GM23338 (cell line): ENCODE data around the gene CABLES1. TPM values are rescaled to one million over a fixed set of nuclear protein-coding genes. Genes with fewer than 3 reads are reported as not detected.

ENCODE experiments used
- ATAC-seq: fragments of 200-7000 bp; cut with Tn5 transposase; 3 replicates; pipeline ENCODE4 v1.9.1; 2020
- DNase-seq: peaks from one replicate; pipeline ENCODE4 v3.0.0-alpha.2; 2015; ENCODE audit warnings: low spot score
- H2AFZ ChIP-seq: fragments of 200-600 bp; sonication (generic); 2 replicates; pipeline ENCODE4 v1.8.0; 2016; ENCODE audit warnings: antibody characterized with exemption, mild to moderate bottlenecking, moderate library complexity
- H3F3A ChIP-seq: fragments of 200-600 bp; sonication (generic); replicated peaks from 2 replicates; pipeline ENCODE4 v1.8.0; 2017; ENCODE audit warnings: antibody characterized with exemption, mixed run types, low read depth
- H3K27ac ChIP-seq: fragments of 200-600 bp; sonication (generic); 2 replicates; pipeline ENCODE4 v1.6.1; 2016; ENCODE audit warnings: low read depth
- H3K27me3 ChIP-seq: fragments of 200-600 bp; sonication (generic); 2 replicates; pipeline ENCODE4 v1.8.0; 2016; ENCODE audit warnings: mild to moderate bottlenecking, mixed run types, moderate library complexity; ENCODE audit not compliant: insufficient read depth
- H3K36me3 ChIP-seq: fragments of 200-600 bp; sonication (generic); 2 replicates; pipeline ENCODE4 v1.8.0; 2016; ENCODE audit warnings: mild to moderate bottlenecking; ENCODE audit not compliant: insufficient read depth
- H3K4me1 ChIP-seq: fragments of 200-600 bp; sonication (generic); 2 replicates; pipeline ENCODE4 v1.8.0; 2016; ENCODE audit warnings: mild to moderate bottlenecking, moderate library complexity; ENCODE audit not compliant: insufficient read depth
- H3K4me2 ChIP-seq: fragments of 200-600 bp; sonication (generic); 2 replicates; pipeline ENCODE4 v1.7.1; 2017; ENCODE audit warnings: mixed run types
- H3K4me3 ChIP-seq: fragments of 200-600 bp; sonication (generic); 2 replicates; pipeline ENCODE4 v1.6.1; 2016; ENCODE audit warnings: mixed run types
- H3K79me2 ChIP-seq: fragments of 200-600 bp; sonication (generic); replicated peaks from 2 replicates; pipeline ENCODE4 v1.8.0; 2017; ENCODE audit warnings: mild to moderate bottlenecking; ENCODE audit not compliant: insufficient read depth
- H3K9me2 ChIP-seq: fragments of 200-600 bp; sonication (generic); 2 replicates; pipeline ENCODE4 v1.8.0; 2017; ENCODE audit not compliant: insufficient read depth
- H4K20me1 ChIP-seq: fragments of 200-600 bp; sonication (generic); replicated peaks from 2 replicates; pipeline ENCODE4 v1.8.0; 2017; ENCODE audit warnings: mild to moderate bottlenecking; ENCODE audit not compliant: insufficient read depth
- H3K27ac Mint-ChIP-seq: 2 replicates; pipeline ENCODE4 v1.8.0; 2020; ENCODE audit warnings: inconsistent platforms, mild to moderate bottlenecking, moderate library complexity, mixed read lengths
- H3K27me3 Mint-ChIP-seq: 3 replicates; pipeline ENCODE4 v1.8.0; 2022; ENCODE audit warnings: low read depth, mild to moderate bottlenecking, moderate library complexity, mixed read lengths, inconsistent platforms; ENCODE audit not compliant: insufficient read depth, poor library complexity
- H3K36me3 Mint-ChIP-seq: 3 replicates; pipeline ENCODE4 v1.8.0; 2021; ENCODE audit warnings: low read depth, mild to moderate bottlenecking, inconsistent platforms, moderate library complexity, mixed read lengths
- H3K4me1 Mint-ChIP-seq: 3 replicates; pipeline ENCODE4 v1.8.0; 2020; ENCODE audit warnings: mild to moderate bottlenecking, inconsistent platforms, mixed read lengths
- H3K4me3 Mint-ChIP-seq: 3 replicates; pipeline ENCODE4 v1.8.0; 2021; ENCODE audit warnings: moderate library complexity, mild to moderate bottlenecking, inconsistent platforms, mixed read lengths
- H3K9me3 Mint-ChIP-seq: 3 replicates; pipeline ENCODE4 v1.8.0; 2020; ENCODE audit warnings: moderate library complexity, mild to moderate bottlenecking, inconsistent platforms, mixed read lengths
- CREB1 ChIP-seq: fragments of 250-450 bp; sonication (Bioruptor Pico); IDR thresholded peaks from 2 replicates; pipeline ENCODE4 v1.5.0; 2020; ENCODE audit warnings: low read depth, mild to moderate bottlenecking, moderate library complexity
- EZH2 ChIP-seq: fragments of 200-600 bp; sonication (generic); IDR thresholded peaks from one replicate; pipeline ENCODE4 v1.8.0; 2017; ENCODE audit warnings: antibody characterized with exemption, mild to moderate bottlenecking, low read depth; ENCODE audit not compliant: unreplicated experiment
- EZH2phosphoT487 ChIP-seq: fragments of 200-600 bp; sonication (generic); IDR thresholded peaks from one replicate; pipeline ENCODE4 v1.8.1; 2018; ENCODE audit warnings: antibody characterized with exemption; ENCODE audit not compliant: unreplicated experiment
- JUNB ChIP-seq: IDR thresholded peaks from one replicate; pipeline ENCODE4 v1.6.1; 2016; ENCODE audit warnings: antibody characterized with exemption; ENCODE audit not compliant: unreplicated experiment
- NANOG ChIP-seq: IDR thresholded peaks from 2 replicates; pipeline ENCODE4 v1.6.1; 2016; ENCODE audit warnings: antibody characterized with exemption, borderline replicate concordance
- POLR2AphosphoS5 ChIP-seq: IDR thresholded peaks from 2 replicates; pipeline ENCODE4 v1.6.1; 2016; ENCODE audit warnings: antibody characterized with exemption, low read depth
- STAT1 ChIP-seq: IDR thresholded peaks from one replicate; pipeline ENCODE4 v1.6.1; 2016; ENCODE audit warnings: antibody characterized with exemption; ENCODE audit not compliant: unreplicated experiment
- ZNF462 ChIP-seq: fragments of 250-450 bp; sonication (Bioruptor Pico); IDR thresholded peaks from 2 replicates; pipeline ENCODE4 v1.5.0; 2020; ENCODE audit warnings: mild to moderate bottlenecking, moderate library complexity
- polyA plus RNA-seq: library from polyadenylated mRNA; unstranded; fragments of >200 nt; fragmentation: Nextera tagmentation; extraction: Ambion mirVana; gene quantifications from 2 replicates; pipeline ENCODE4 v1.2.1, GENCODE V29; 2016
- total RNA-seq: library from RNA; depleted of rRNA; stranded (reverse); fragments of >200 nt; shearing (Covaris generic); gene quantifications from 2 replicates; pipeline ENCODE4 v1.2.3, GENCODE V29; 2014
- TF ChIP-seq, protein P1 (sequence below): IDR thresholded peaks from 2 replicates; pipeline ENCODE4 v1.6.1; 2016; ENCODE audit warnings: antibody characterized with exemption

Gene CABLES1
- total and polyA plus RNA-seq, 2 experiments from 2014 or later, result 2.6 to 12.4 TPM

DNA sequence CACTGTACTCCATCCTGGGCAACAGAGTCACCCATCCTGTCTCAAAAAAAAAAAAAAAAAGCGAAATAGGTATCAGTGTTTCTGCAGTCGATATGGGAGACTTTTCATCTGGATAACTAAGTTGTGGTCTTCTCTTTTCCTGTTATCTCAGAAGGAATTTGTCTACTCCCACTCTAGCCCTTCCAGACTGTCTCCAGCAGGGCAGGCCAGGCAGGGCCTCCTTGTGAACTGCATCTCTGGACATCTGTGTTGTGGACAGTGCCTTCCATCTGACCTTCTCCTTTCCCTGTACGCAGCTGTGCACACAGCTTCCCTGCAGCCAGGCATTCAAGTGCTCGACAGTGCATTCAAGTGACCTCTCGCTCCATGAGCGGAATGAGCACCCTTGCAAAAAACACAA is 110.2 kb downstream of the CABLES1 start:
- H2AFZ ChIP-seq, result no peak overlapping the region
- no peaks in the 10 kb centered on the region for H3K27me3 ChIP-seq
- Mint-ChIP-seq H3K36me3 (peaks cover 54% of the 10 kb centered on the region), H3K4me1 (peaks cover 21% of the 10 kb centered on the region), H3K9me3 (peaks cover 21% of the 10 kb centered on the region), H3K27ac (no peak overlapping the region), H3K27me3 (peaks cover 8% of the 10 kb centered on the region), H3K4me3 (no peak overlapping the region)
- H3K27ac ChIP-seq, result no peak overlapping the region
- H3K79me2 ChIP-seq, result no peaks in the 10 kb centered on the region
- TF ChIP-seq POLR2AphosphoS5, result no peak
- no peak for TF ChIP-seq EZH2phosphoT487
- TF ChIP-seq STAT1, result no peak
- TF ChIP-seq, protein P1, sequence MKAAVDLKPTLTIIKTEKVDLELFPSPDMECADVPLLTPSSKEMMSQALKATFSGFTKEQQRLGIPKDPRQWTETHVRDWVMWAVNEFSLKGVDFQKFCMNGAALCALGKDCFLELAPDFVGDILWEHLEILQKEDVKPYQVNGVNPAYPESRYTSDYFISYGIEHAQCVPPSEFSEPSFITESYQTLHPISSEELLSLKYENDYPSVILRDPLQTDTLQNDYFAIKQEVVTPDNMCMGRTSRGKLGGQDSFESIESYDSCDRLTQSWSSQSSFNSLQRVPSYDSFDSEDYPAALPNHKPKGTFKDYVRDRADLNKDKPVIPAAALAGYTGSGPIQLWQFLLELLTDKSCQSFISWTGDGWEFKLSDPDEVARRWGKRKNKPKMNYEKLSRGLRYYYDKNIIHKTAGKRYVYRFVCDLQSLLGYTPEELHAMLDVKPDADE, result no peak
- TF ChIP-seq JUNB, result no peak
- TF ChIP-seq ZNF462, result no peak
- no peak for TF ChIP-seq NANOG
- no peak for TF ChIP-seq EZH2
- TF ChIP-seq CREB1 (CRISPR knock-in tag), result no peak
- H3K4me3 ChIP-seq, result no peak overlapping the region
- no peaks in the 10 kb centered on the region for H4K20me1 ChIP-seq
- no peaks in the 10 kb centered on the region; the same call in 1 of the 2 replicates for H3K36me3 ChIP-seq
- no peaks in the 10 kb centered on the region for H3K9me2 ChIP-seq
- ATAC-seq, result no peak
- peaks cover 17% of the 10 kb centered on the region for H3K4me1 ChIP-seq
- H3K4me2 ChIP-seq, result no peak overlapping the region
- DNase-seq, result no peak
- H3F3A ChIP-seq, result no peaks in the 10 kb centered on the region
